ENCODE results near the gene CFAP74.

GRCh38 chr1:1967151-1967550 is 36.4 kb downstream of the CFAP74 start:
- no peak for TF ChIP-seq EP300 (IDR thresholded peaks at IDR 0.05)
- no peak for TF ChIP-seq CTCF (IDR thresholded peaks at IDR 0.05)

All from sigmoid colon (tissue), 4 donors.